ENCODE data around the gene ACTR5.

- TF ChIP-seq CTCF (IDR thresholded peaks at IDR 0.05) (no peak), POLR2AphosphoS5 (IDR thresholded peaks at IDR 0.05) (no peak), POLR2A (IDR thresholded peaks at IDR 0.05) (no peak)
Measured at GRCh38 chr20:38812182-38812581, 63.9 kb downstream of the ACTR5 start.

All from gastroesophageal sphincter (tissue), 3 donors.